OCI-LY3 (cell line): Measurements from ENCODE around the gene ZNF654.

ENCODE experiments used
- H2AFZ ChIP-seq: fragments of 200-600, 300-600 bp; shearing (Covaris generic); 2 replicates; pipeline ENCODE4 v1.6.0; 2014; ENCODE audit warnings: antibody characterized with exemption, low read depth, low read length
- H3K27ac ChIP-seq: fragments of 200-600, 300-600 bp; sonication (generic); 2 replicates; pipeline ENCODE4 v1.5.1; 2014; ENCODE audit warnings: mild to moderate bottlenecking, low read length, moderate library complexity, mixed read lengths
- H3K27me3 ChIP-seq: fragments of 200-600, 300-600 bp; sonication (generic); 2 replicates; pipeline ENCODE4 v1.6.1; 2014; ENCODE audit warnings: low read depth, low read length, mixed read lengths
- H3K36me3 ChIP-seq: fragments of 200-600, 300-600 bp; sonication (generic); replicated peaks from 2 replicates; pipeline ENCODE3; 2014; ENCODE audit warnings: low read depth, low read length, mixed read lengths
- H3K4me1 ChIP-seq: fragments of 300-600, 200-600 bp; sonication (generic); 2 replicates; pipeline ENCODE4 v1.6.1; 2014; ENCODE audit warnings: low read length, mixed read lengths
- H3K4me2 ChIP-seq: fragments of 200-600, 300-600 bp; sonication (generic); 2 replicates; pipeline ENCODE4 v1.6.1; 2014; ENCODE audit warnings: low read length, mixed read lengths
- H3K4me3 ChIP-seq: fragments of 300-600, 200-600 bp; sonication (generic); 2 replicates; pipeline ENCODE4 v1.5.1; 2014; ENCODE audit warnings: antibody characterized with exemption, mild to moderate bottlenecking, low read length, moderate library complexity
- H3K79me2 ChIP-seq: fragments of 300-600, 200-600 bp; shearing (Covaris generic); 2 replicates; pipeline ENCODE4 v1.6.1; 2014; ENCODE audit warnings: mild to moderate bottlenecking, low read length, mixed read lengths
- H3K9ac ChIP-seq: fragments of 300-600, 200-600 bp; shearing (Covaris generic); 2 replicates; pipeline ENCODE4 v1.6.0; 2014; ENCODE audit warnings: mild to moderate bottlenecking, low read length, moderate library complexity
- H3K9me3 ChIP-seq: fragments of 200-600, 300-600 bp; shearing (Covaris generic); 2 replicates; pipeline ENCODE4 v1.6.1; 2014; ENCODE audit warnings: low read length, mixed read lengths; ENCODE audit not compliant: insufficient read depth
- H4K20me1 ChIP-seq: fragments of 200-600, 300-600 bp; sonication (generic); 2 replicates; pipeline ENCODE4 v1.6.1; 2016; ENCODE audit warnings: low read length, mixed read lengths; ENCODE audit not compliant: insufficient read depth
- EZH2phosphoT487 ChIP-seq: fragments of 200-600 bp; shearing (Covaris generic); IDR thresholded peaks from 2 replicates; pipeline ENCODE4 v1.6.1; 2018; ENCODE audit warnings: antibody characterized with exemption, mixed run types, low read depth
- TF ChIP-seq, protein P1 (sequence below): fragments of 200-600, 300-600 bp; sonication (generic); IDR thresholded peaks from 2 replicates; pipeline ENCODE4 v1.5.1; 2014; ENCODE audit warnings: antibody characterized with exemption, low read length, low read depth

Gene ZNF654

DNA sequence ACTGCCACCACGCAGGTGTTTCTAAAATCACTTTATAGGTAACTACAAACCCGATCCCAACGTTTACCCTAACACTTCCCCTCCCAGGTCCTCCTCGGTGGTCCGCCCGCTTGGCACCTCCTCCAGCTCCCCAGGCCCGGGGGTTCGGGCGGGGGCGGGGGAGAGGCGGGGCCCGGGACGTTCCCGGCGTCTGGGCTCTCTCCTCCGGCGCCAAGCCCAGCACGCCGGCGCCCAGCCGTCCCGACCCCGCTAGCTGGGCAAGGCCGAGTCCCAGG lies 812 bp upstream of the ZNF654 start:
- H3K79me2 ChIP-seq, result peaks cover 64% of the 10 kb centered on the region
- H4K20me1 ChIP-seq, result peaks cover 37% of the 10 kb centered on the region
- peak overlapping the region; percentile 71 for H3K27ac ChIP-seq
- TF ChIP-seq, protein P1, sequence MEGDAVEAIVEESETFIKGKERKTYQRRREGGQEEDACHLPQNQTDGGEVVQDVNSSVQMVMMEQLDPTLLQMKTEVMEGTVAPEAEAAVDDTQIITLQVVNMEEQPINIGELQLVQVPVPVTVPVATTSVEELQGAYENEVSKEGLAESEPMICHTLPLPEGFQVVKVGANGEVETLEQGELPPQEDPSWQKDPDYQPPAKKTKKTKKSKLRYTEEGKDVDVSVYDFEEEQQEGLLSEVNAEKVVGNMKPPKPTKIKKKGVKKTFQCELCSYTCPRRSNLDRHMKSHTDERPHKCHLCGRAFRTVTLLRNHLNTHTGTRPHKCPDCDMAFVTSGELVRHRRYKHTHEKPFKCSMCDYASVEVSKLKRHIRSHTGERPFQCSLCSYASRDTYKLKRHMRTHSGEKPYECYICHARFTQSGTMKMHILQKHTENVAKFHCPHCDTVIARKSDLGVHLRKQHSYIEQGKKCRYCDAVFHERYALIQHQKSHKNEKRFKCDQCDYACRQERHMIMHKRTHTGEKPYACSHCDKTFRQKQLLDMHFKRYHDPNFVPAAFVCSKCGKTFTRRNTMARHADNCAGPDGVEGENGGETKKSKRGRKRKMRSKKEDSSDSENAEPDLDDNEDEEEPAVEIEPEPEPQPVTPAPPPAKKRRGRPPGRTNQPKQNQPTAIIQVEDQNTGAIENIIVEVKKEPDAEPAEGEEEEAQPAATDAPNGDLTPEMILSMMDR, result no peak
- no peak for TF ChIP-seq EZH2phosphoT487
- H3K4me3 ChIP-seq, result peak overlapping the region; percentile 91
- no peaks in the 10 kb centered on the region for H3K9me3 ChIP-seq
- peak overlapping the region; percentile 80 for H3K9ac ChIP-seq
- H3K27me3 ChIP-seq, result no peaks in the 10 kb centered on the region
- peaks cover 26% of the 10 kb centered on the region for H3K36me3 ChIP-seq
- peak overlapping the region; percentile 57; the same call in 1 of the 2 replicates for H2AFZ ChIP-seq
- peaks cover 27% of the 10 kb centered on the region for H3K4me1 ChIP-seq
- H3K4me2 ChIP-seq, result peak overlapping the region; percentile 77

DNA sequence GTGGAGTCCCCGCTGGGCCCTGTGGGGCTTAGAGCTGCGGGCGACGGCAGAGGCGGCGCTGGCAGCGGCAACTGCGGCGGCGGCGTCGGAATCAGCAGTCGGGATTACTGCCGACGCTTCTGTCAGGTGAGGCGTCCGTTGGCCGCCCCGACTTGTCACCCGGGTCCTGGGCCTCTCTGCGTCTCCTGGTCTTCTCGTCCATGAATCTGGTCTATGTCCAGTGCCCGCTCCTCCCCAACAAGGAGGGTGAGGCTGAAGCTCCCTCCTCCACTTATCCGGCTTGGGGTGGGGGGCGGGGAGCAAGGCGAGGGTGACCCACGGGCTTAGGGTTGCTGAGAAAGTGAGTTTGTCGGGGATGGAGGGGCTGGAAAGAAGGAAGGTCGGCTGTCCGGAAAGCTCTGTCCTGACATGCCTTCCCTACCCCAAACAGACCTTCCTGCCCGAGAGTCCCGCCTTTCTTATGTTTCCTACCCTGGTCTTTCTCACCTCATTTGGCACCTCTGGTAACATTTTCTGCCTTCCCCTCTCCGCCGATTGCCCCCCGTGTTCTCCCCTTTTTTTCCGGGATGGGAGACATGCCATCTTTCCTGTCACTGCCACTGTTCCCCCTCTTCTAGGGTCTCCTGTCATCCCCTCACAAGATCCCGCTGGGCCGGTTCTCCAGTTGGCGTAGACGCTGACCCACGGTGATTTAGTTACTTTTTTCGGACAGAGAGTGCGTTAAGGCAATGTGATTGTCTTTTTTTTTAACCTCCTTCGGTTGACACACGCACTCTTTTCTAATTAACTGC lies 520 bp downstream of the ZNF654 start:
- Histone ChIP-seq H3K4me2 (peak overlapping the region; percentile 79), H3K36me3 (peaks cover 25% of the 10 kb centered on the region), H3K9ac (peak overlapping the region; percentile 67), H3K4me3 (peak overlapping the region; percentile 97), H3K27ac (peak overlapping the region; percentile 35), H2AFZ (peak overlapping the region; percentile 55), H3K79me2 (peaks cover 75% of the 10 kb centered on the region), H3K9me3 (no peaks in the 10 kb centered on the region), H3K4me1 (peaks cover 27% of the 10 kb centered on the region), H3K27me3 (no peaks in the 10 kb centered on the region), H4K20me1 (peaks cover 48% of the 10 kb centered on the region)
- no peak for TF ChIP-seq EZH2phosphoT487
- TF ChIP-seq, protein P1, result no peak

DNA sequence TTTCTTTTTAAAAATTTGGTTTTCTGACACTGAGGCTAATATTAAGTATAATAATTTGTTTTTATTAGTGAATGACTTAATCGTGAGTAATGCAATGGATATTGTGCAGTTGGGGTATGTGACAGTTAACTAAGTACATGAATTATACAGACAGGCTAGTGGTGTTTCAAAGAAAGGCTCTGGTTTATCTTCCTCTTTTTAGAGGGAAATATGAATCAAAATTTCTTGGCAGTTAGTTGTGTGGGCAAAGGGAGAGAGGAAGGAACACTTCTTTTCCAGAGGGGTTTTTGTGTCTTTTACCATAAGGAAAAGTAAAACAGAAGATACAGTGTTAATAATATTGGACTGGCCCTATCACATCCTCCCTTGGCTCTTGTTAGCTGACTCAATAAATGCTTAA lies 2.7 kb downstream of the ZNF654 start:
- peak overlapping the region; percentile 79 for H3K4me2 ChIP-seq
- no peak overlapping the region for H3K9ac ChIP-seq
- no peak overlapping the region for H3K27ac ChIP-seq
- no peak overlapping the region for H2AFZ ChIP-seq
- H3K4me1 ChIP-seq, result peaks cover 27% of the 10 kb centered on the region
- TF ChIP-seq, protein P1, result no peak
- no peak for TF ChIP-seq EZH2phosphoT487
- H4K20me1 ChIP-seq, result peaks cover 57% of the 10 kb centered on the region
- peaks cover 91% of the 10 kb centered on the region for H3K79me2 ChIP-seq
- no peaks in the 10 kb centered on the region for H3K9me3 ChIP-seq
- peaks cover 5% of the 10 kb centered on the region for H3K36me3 ChIP-seq
- H3K4me3 ChIP-seq, result 0 out of 2 replicates have a peak overlapping the region, but pooled peaks have one; percentile 2
- no peaks in the 10 kb centered on the region for H3K27me3 ChIP-seq

DNA sequence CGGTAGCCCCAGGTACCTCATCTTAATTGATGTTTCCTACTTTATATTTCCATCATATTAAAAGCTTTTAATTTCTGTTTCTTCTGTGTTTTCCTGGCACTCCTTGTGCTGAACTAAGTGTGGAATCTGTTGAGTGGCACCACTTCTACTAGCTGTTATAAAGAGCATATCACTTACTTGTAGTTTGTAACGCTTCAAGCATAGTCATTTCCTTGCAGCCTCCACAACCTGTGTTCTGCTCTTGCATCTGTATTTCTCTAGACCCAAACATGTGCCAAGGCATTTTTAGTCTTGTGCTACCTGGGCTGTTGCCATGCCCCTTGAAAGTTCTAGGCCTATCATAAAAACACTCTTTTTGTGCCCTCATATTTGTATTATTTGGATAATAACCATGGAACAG lies 16.0 kb downstream of the ZNF654 start:
- Histone ChIP-seq H3K4me2 (no peak overlapping the region), H3K4me3 (no peak overlapping the region), H3K79me2 (peaks cover 74% of the 10 kb centered on the region), H2AFZ (no peak overlapping the region), H3K27ac (no peak overlapping the region), H3K9ac (no peak overlapping the region), H3K36me3 (peaks cover 4% of the 10 kb centered on the region), H3K27me3 (no peaks in the 10 kb centered on the region), H3K4me1 (no peaks in the 10 kb centered on the region), H4K20me1 (peaks cover 53% of the 10 kb centered on the region), H3K9me3 (no peaks in the 10 kb centered on the region)
- TF ChIP-seq, protein P1, result no peak
- TF ChIP-seq EZH2phosphoT487, result no peak
